Measurements from ENCODE around the gene USB1.

USB1 gene

DNA sequence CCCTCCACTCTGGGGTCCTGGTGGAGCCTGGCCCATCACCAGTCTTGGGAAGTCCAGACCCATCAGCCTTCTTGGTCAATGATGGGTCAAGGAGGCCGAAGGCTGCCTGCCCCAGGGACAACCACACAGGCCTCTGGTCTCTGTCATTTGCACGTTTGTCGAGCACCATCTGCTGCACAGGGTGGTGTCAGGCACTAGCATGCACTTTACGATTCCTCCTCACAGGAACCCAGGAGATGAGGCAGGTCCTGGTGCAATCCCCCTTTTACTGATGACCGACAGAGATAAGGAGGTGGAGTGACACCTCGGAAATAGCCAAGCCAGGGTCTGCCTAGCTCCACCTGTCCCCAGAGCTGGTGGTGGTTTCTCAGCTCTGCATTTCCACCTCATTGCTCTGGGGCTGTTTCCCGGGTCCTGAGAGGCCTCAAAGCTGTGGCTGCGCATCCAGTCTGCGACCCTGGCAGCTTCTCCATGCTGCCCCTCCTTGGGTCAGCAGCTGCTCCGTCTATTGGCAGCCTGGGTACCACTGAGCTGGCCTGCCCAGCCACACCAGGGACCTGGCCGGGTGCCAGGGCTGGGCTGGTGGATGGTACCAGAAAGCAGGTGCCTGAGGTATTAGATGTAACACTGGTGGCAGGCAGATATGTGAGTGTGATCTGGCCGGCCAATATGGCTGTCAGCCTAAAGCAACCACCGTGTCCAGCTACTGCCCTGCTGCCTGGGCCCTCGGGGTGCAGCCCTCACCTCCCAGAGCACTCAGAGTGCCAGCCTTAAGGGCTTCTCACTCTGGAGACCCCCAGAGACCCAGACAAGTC is 34.4 kb downstream of the USB1 start:
- DNase-seq: no peak

DNA sequence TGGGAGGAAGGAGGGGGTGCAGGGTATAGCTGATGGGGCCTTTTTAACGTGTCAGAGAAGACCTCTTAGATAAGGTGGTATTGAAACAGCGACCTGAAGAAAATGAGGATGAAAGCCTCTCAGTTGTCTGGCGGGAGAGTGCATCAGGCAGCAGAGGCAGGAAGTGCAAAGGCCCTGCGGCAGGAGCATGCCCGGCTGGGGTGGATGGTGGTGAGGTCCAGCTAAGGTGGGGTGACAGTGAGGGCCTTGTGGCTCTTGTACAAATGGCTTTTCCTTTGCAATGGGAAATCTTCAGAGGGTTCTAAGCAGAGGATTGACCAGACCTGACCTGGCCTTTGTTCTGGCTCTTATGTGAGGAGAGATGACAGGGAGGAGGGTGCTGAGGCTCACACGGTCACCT is 35.7 kb downstream of the USB1 start:
- DNase-seq: no peak

DNA sequence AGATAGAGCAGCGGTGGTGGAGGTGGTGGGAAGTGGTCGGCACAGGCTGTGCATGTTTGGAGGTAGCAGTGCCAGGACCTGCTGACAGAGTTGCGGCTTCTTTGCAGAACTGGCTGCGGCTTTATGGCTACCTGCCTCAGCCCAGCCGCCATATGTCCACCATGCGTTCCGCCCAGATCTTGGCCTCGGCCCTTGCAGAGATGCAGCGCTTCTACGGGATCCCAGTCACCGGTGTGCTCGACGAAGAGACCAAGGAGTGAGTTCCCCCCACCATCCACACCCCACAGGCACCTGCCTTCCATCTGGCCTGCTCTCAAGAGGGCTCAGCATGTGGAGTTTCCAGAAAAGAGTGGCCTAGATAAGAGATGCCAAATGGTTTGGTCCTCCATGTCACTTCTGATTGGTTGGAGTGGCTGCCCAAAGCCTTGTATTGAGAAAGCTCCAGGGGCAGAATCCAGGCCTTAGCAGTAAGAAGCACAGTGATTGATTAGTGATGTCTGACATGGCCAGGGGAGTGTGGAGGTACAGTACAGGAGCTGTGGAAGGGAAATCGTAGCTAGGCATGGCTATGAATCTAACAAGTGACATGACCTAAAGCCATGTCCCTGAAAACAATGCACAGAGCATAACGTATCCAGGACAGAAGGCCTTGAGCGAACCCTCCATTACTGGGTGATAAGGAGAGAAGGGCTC is 36.3 kb downstream of the USB1 start:
- no peak for DNase-seq

GRCh38 chr16:58038219-58038641 is 37.0 kb downstream of the USB1 start:
- no peak for DNase-seq

DNA sequence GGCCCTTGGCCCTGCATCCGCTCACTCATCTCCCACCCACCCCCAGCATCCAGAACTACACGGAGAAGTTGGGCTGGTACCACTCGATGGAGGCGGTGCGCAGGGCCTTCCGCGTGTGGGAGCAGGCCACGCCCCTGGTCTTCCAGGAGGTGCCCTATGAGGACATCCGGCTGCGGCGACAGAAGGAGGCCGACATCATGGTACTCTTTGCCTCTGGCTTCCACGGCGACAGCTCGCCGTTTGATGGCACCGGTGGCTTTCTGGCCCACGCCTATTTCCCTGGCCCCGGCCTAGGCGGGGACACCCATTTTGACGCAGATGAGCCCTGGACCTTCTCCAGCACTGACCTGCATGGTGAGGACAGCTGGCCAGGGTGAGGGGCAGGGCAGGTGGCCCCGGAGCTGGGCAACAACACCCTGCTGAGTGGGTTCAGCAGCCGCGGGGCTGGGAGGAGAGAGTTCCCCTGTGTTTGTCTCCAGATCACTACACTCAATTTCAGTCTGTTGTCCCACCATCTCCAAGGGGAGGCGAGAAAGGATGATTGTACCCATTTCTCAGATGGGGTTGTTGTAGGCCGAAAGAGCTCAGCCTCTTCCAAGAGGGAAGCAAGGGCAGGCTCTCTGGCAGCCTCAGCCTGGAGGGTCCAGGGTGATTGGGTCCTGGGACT is 38.8 kb downstream of the USB1 start:
- no peak for DNase-seq

- DNase-seq: no peak
These were observed 39.3 kb downstream of the USB1 start for GRCh38 chr16:58040496-58040846.

GRCh38 chr16:58040945-58041627 is 39.9 kb downstream of the USB1 start:
- DNase-seq: no peak

DNA sequence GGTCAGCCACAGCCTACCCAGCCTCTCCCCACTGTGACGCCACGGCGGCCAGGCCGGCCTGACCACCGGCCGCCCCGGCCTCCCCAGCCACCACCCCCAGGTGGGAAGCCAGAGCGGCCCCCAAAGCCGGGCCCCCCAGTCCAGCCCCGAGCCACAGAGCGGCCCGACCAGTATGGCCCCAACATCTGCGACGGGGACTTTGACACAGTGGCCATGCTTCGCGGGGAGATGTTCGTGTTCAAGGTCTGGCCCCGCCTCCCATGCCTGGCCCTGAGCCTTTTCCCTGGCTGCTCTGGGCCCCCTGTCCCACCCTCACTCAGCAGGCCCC is 40.4 kb downstream of the USB1 start:
- no peak for DNase-seq

DNA sequence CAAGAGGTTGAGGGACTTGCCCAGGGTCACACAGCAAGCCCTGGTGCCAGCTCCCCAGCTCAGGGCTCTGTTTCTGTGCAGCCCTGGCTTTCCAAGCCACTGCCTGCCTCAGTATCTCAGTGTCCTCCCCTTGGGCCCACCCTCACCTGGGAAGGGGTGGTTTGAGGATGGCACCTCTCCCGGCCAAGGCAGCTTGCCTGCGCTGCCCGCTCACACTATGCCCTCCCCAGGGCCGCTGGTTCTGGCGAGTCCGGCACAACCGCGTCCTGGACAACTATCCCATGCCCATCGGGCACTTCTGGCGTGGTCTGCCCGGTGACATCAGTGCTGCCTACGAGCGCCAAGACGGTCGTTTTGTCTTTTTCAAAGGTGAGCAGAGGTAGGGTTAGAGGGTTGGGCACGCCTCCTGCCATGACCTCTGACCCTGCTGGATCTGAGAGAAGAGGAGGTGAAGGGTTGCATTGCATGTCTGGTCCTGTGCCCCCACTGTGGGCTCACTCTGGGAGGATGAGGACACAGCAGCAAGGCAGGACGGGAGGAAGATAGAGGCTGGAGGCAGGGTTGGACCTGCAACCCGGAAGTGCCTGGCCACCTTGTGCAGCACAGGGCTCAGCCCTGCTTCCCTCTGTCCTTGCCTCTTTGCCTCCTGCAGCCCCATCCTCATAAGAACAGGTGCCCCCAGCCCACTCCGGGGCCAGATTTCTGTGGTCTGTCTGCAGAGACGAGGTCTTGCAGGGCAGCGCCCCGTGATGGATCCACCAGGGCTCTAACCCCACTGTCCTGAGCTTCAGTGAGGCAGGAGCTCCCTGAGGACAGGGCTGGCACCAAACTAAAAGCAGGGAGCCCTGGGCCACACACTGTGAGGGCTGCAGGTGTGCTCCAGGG is 41.0 kb downstream of the USB1 start:
- no peak for DNase-seq

DNA sequence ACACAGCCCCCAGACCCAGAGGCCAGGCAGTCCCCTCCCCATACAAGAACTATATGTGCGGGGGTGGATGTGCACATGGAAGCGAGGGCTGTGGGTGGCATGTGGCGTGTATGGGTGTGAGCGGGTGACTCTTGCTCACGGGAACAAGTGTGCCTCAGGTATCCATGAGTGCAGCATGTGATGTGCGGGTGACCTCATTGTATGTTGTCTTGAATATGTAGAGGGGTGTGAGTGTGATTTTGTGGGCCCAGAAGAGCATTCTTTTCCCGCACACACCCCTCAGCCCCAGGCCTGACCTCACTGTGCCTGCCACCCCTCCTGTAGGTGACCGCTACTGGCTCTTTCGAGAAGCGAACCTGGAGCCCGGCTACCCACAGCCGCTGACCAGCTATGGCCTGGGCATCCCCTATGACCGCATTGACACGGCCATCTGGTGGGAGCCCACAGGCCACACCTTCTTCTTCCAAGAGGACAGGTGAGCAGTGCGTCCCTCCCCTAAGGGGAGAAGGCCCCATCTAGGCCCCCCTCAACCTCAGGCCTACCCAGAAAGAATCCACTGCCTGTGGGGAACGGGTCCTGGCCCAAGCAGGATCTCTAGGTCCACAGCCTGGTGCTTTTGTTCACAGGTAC is 41.8 kb downstream of the USB1 start:
- no peak for DNase-seq

DNA sequence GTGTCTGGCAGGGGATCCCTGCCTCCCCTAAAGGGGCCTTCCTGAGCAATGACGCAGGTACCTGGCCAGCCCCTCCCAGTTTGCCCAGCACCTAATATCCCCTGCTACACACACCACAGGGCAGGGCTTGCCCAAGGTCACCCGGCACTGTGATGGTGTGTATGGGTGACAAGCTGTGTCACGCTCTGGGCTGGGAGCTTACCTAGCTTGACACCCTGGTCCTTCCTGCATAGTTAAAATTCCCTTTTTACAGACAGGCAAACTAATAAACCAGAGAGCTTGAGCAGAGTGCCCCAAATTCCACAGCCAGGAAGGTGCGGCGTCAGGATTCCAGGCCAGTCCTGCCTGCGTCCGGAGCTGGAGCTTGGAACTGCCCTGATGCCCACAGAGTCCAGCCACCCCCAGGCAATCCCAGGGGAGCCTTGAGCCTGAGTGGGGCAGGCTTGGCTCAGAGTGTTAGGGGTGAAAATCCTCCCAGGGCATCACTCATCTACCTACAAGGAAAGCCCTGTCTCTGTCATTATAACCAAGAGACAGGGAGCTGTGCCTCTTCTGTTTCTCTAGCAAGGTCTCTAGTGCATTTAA is 42.5 kb downstream of the USB1 start:
- DNase-seq: no peak

DNA sequence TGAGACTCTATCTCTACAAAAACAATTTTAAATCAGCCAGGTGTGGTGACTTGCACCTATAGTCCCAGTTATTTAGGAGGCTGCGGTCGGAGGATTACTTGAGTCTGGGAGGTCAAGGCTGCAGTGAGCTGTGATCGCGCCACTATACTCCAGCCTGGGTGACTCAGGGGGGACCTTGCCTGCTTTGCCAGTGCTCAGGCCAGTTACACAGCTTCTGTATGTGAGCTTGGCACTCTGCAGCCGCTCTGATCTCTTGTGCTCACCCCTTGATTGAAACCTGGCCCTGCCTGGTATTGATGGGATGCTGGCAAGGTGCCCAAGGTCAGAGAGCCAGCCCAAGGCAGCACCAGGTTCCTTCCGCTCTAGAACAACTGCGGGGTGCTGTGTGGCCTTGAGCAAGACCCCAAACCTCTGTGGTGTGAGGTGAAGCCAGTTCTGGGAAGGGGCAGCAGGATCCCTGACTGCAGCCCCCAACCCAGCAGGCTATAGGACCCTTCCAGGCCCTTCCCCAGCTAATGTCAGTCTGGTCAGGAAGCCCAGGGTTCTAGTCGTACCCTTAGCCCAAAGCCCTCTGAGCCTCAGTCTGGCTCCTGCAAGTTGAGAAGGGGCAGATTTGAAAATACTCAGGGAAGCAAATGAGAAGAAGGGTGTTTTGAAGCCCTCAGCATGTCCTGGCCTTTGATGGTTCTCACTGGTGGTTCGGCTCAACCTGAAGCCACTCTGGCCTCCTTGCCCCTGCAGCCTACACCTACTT is 43.2 kb downstream of the USB1 start:
- DNase-seq: no peak

DNA sequence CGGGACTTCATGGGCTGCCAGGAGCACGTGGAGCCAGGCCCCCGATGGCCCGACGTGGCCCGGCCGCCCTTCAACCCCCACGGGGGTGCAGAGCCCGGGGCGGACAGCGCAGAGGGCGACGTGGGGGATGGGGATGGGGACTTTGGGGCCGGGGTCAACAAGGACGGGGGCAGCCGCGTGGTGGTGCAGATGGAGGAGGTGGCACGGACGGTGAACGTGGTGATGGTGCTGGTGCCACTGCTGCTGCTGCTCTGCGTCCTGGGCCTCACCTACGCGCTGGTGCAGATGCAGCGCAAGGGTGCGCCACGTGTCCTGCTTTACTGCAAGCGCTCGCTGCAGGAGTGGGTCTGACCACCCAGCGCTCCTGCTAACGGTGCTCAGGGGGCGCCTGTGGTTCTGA is 43.9 kb downstream of the USB1 start:
- DNase-seq: no peak

DNA sequence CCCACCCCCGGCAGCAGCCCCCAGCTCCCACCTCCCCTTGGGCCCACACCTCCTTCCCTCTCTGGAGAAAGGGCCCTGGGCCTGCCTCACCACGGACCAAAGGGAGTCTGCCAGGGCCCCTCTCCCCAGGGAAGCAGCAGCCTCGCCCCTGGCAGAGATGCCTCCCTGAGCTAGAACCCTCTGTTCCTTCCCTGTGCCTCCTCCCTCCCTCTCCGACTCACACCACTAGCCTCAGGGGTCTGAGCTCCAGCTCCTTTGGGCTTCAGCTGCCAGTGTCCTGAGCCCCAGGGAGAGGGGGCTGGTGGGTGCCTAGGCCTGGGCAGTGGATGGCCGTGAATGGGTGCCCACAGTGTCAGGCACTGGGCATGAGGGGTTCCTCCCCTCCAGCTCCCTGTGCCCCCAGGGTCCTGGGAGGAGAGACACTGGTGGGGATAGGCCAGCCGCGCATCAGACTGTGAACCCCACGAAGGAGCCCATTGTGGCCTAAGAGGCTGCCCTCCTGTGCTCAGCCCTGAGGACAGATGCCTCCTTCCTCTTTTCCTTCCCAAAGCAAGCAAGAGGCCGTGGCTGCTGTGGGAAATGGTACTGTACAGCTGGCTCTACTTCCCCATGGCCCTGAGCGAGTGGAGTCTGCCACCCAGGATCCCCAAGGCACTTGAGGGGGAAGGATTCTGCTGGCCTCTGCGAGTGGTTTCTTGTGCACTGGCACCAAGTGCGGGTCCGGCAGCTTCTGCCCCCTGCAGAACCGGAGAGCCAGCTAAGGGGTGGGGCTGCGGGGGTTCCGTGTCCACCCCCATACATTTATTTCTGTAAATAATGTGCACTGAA is 45.1 kb downstream of the USB1 start:
- no peak for DNase-seq

DNA sequence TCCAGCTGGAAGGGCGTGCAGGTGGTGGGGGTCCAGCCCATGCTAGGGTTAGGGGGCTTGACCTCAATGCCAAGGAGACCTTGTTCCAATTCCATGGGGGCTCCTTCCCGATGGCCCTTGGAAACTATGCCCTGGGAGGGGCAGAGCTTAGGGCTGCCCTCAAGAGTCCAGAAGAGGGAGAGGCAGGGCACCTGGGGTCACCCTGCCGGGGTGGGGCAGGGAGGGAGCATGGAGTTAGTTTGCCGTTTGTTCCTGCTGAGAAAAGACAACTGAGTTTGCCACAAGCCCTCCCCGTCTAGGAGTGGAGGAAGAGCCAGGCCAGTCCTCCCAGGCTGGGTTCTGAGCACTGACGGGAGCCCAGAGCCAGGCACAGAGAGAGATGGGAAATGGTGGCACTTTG is 45.7 kb downstream of the USB1 start:
- no peak for DNase-seq

DNA sequence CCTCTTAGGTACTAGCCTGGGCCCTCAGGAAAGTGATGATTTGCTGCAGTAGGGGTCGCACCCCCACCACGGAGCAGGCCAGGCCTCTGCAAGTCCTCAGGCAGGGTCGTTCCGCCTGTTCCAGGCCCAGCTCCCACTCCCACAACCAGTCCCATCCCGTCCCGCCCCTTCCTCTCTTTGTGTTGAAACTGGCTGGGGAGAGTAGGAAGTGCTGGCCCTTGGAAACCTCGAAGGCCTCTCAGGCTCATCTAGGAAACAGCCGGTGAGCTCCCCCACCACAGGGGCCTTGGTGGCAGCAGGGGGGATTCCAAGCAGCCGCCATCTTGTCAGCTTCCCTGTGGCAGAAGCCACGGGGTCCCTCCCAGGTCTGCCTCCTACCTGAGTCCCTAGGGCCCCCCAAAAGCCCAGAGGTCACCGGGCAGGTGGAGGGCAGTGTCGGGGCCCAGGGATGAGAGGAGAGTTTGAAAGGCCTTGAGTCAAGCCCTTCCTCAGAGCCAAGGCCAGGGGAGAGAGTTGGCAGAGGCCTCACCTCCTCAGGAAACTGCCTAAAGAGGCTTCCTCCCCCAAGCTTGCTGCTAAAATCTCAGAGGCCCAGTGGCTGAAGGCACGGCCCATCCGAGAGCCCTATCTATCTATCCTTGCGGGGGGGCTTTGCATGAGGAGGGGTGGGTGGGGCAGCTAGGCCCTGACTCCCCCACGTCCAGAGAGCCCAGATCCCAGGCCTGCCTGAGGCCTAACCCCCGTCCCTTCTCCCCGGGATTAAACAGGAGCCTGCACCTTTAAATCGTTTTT is 46.5 kb downstream of the USB1 start:
- DNase-seq: no peak

DNA sequence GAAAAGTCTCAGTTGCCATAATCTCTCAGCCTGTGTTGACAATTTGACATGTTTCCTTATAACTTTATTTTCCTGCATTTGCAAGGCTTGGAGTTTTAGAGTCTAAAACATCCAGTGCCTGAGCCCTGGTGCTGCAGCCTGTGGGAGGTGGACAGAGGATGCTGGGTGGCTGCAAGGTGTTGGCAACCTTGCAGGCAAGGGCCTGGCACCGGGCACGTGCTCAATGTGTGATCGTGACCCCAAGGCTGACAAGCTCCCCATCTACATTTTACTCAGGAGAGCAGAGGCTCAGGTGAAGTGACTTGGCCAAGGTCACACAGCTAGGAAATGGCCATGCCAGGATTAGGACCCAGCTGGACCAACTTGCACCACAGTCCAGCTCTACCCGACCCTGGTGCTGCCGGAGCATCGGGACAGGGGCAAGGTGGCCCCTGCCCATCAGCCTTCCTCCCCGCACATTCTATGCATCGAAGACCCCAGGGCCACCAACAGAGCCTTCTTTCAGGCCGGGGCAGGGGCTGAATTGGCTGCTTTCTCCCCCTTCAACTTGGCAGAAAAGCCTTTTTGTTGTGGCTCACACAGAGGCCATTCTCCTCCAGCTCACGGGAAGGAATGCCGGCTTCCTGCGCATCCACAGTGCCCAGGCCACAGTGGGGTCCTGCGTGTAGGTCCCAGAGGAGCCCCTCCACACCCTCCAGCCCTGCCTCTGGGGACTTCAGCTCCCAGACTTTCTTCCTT is 47.5 kb downstream of the USB1 start:
- DNase-seq: no peak
